GM12873 (cell line): ENCODE measurements around the gene TRIOBP.

Source experiments
- CTCF ChIP-seq: IDR thresholded peaks from 2 replicates; pipeline ENCODE4 v1.5.1; 2012; ENCODE audit warnings: low read depth, mild to moderate bottlenecking, moderate library complexity, low read length, control low read depth; ENCODE audit not compliant: insufficient read depth; ENCODE audit errors: missing control alignments

The TRIOBP gene

GRCh38 chr22:37674951-37675929 is 21.6 kb upstream of the TRIOBP start, which contains the start of gene LGALS1:
Gene LGALS1, plus strand, starts transcription at chr22:37675636. Its CDS starts 67 bp downstream, at chr22:37675703.
- TF ChIP-seq CTCF: no peak

- TF ChIP-seq CTCF: no peak
Measured at GRCh38 chr22:37675930-37676735, 20.7 kb upstream of the TRIOBP start.

GRCh38 chr22:37676736-37677492 is 19.9 kb upstream of the TRIOBP start:
- no peak for TF ChIP-seq CTCF

- TF ChIP-seq CTCF: no peak
Measured at GRCh38 chr22:37677493-37677974, 19.3 kb upstream of the TRIOBP start.

GRCh38 chr22:37678372-37678771 is 18.5 kb upstream of the TRIOBP start:
- TF ChIP-seq CTCF: no peak

GRCh38 chr22:37679670-37680069 is 17.2 kb upstream of the TRIOBP start:
- no peak for TF ChIP-seq CTCF
